Gastroesophageal sphincter (tissue), 3 donors: ENCODE data around the gene PID1.

Experiments used
- EP300 ChIP-seq: sonication (generic); formaldehyde crosslinking; IDR thresholded peaks from one replicate; pipeline ENCODE4 v1.6.1; 2017; ENCODE audit warnings: antibody characterized with exemption, mild to moderate bottlenecking
- POLR2A ChIP-seq, 2 donors: fragments of 450-650 bp; IDR thresholded peaks; one replicate each; pipeline ENCODE4 v1.6.1; 2017; ENCODE audit warnings: antibody characterized with exemption in 2 of 2, mild to moderate bottlenecking in 2 of 2, moderate library complexity in 1 of 2
- POLR2AphosphoS5 ChIP-seq: sonication (generic); formaldehyde crosslinking; IDR thresholded peaks from one replicate; pipeline ENCODE4 v1.6.1; 2017; ENCODE audit warnings: antibody characterized with exemption
- TF ChIP-seq, protein P1 (sequence below), 4 experiments: fragments of 200-600 bp in 2 of 4; fragments of 450-650 bp in 2 of 4; sonication (generic) in 1 of 4; IDR thresholded peaks; one replicate each; pipeline ENCODE4 v1.5.1; 2017 to 2019; ENCODE audit warnings: antibody characterized with exemption in 4 of 4, mild to moderate bottlenecking in 2 of 4, moderate library complexity in 2 of 4

DNA sequence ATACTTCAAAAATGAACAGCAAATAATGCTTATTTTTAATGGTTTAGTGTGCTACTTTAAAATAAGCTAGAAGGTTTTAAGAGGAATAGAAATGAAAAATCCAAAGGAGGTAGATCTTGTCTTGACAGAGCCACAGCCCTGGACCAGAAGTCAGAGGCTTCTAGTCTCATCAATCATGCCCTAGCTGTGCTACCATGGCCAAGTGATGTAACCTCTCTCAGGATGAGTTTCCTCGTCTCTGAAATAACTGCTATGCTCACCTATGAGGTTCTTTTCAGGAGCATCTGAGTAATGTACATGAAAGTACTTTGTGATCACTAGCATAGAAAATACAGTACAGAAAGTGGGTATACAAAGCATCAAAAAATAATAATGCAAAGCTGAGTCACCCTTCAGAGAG is 248.4 kb downstream of the PID1 start:
- TF ChIP-seq POLR2A (IDR thresholded peaks at IDR 0.05): no peak
- no peak for TF ChIP-seq POLR2AphosphoS5
- TF ChIP-seq, protein P1, sequence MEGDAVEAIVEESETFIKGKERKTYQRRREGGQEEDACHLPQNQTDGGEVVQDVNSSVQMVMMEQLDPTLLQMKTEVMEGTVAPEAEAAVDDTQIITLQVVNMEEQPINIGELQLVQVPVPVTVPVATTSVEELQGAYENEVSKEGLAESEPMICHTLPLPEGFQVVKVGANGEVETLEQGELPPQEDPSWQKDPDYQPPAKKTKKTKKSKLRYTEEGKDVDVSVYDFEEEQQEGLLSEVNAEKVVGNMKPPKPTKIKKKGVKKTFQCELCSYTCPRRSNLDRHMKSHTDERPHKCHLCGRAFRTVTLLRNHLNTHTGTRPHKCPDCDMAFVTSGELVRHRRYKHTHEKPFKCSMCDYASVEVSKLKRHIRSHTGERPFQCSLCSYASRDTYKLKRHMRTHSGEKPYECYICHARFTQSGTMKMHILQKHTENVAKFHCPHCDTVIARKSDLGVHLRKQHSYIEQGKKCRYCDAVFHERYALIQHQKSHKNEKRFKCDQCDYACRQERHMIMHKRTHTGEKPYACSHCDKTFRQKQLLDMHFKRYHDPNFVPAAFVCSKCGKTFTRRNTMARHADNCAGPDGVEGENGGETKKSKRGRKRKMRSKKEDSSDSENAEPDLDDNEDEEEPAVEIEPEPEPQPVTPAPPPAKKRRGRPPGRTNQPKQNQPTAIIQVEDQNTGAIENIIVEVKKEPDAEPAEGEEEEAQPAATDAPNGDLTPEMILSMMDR (IDR thresholded peaks at IDR 0.05): no peak
- no peak for TF ChIP-seq EP300
